ENCODE data around the gene GJE1.

- TF ChIP-seq GLIS3 (CRISPR knock-in tag; IDR thresholded peaks at IDR 0.05) (no peak), BACH2 (CRISPR knock-in tag; IDR thresholded peaks at IDR 0.05; ENCODE audit: borderline replicate concordance) (no peak), ZFP30 (CRISPR knock-in tag; IDR thresholded peaks at IDR 0.05) (no peak), CREB5 (CRISPR knock-in tag; IDR thresholded peaks at IDR 0.05; ENCODE audit: low read depth) (no peak), TSHZ2 (CRISPR knock-in tag; IDR thresholded peaks at IDR 0.05) (no peak), ZC3H10 (CRISPR knock-in tag; IDR thresholded peaks at IDR 0.05) (no peak), PATZ1 (CRISPR knock-in tag; IDR thresholded peaks at IDR 0.05; ENCODE audit: borderline replicate concordance) (no peak), ARNTL (CRISPR knock-in tag; IDR thresholded peaks at IDR 0.05; ENCODE audit: borderline replicate concordance, low read depth) (no peak), CSRNP3 (CRISPR knock-in tag; IDR thresholded peaks at IDR 0.05) (no peak), CSDC2 (CRISPR knock-in tag; IDR thresholded peaks at IDR 0.05) (no peak), RARB (CRISPR knock-in tag; IDR thresholded peaks at IDR 0.05) (no peak), ISL1 (CRISPR knock-in tag; IDR thresholded peaks at IDR 0.05) (no peak), ZNF70 (CRISPR knock-in tag; IDR thresholded peaks at IDR 0.05) (no peak)
- TF ChIP-seq, protein P1, sequence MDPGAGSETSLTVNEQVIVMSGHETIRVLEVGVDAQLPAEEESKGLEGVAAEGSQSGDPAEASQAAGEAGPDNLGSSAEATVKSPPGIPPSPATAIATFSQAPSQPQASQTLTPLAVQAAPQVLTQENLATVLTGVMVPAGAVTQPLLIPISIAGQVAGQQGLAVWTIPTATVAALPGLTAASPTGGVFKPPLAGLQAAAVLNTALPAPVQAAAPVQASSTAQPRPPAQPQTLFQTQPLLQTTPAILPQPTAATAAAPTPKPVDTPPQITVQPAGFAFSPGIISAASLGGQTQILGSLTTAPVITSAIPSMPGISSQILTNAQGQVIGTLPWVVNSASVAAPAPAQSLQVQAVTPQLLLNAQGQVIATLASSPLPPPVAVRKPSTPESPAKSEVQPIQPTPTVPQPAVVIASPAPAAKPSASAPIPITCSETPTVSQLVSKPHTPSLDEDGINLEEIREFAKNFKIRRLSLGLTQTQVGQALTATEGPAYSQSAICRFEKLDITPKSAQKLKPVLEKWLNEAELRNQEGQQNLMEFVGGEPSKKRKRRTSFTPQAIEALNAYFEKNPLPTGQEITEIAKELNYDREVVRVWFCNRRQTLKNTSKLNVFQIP (CRISPR knock-in tag; IDR thresholded peaks at IDR 0.05; ENCODE audit: borderline replicate concordance, low read depth) = no peak
Measured at GRCh38 chr6:142118328-142118727, 14.4 kb upstream of the GJE1 start.
